ENCODE results near the gene MIA. TPM values are rescaled to one million over a fixed set of nuclear protein-coding genes. Genes with fewer than 3 reads are reported as not detected.
"Not testable (repeated sequence)": the region's sequence is repeated elsewhere in the genome, so short reads cannot be mapped to it uniquely, and the experiment has no call there.

Gene MIA
- total RNA-seq (2014; rRNA removed; shearing (Covaris generic)) (not detected in 2 replicates), polyA plus RNA-seq (2016; fragmentation: Nextera tagmentation; extraction: Ambion mirVana) (not detected in 2 replicates)

DNA sequence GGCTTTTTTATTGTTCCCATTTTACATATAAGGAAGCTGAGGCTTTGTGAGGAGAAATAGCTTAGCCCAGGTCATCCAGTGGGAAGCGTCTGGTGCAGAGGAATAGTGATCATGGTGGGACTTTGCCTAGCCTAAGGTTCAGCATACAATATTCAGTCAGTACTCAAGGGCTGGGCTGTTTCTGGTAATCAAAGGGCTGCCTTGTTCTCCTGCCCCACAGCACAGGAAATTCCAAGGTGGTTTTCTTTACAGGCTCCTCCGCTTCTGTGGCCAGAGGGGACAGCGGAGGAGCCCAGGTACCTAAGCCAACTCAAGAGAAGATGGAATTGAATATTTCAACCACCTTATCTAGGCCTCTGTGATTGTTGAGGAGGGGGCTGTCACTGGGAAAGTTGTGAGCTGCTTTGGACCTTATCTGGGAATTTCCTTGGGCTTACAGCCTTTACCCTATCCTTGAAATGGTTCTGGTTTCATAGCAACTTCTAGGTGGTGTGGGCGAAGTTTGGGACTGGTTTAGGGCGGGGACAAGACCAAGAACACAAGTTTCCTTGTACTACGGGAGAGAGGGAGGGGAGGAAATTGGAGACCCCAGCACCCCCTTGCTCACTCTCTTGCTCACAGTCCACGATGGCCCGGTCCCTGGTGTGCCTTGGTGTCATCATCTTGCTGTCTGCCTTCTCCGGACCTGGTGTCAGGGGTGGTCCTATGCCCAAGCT lies at the start of gene MIA:
Gene MIA, plus strand, starts transcription at position 606 of the 716 bp plus-strand sequence. Its CDS starts 22 bp downstream, at position 628.
- Histone ChIP-seq H3K9me2 (ENCODE audit: insufficient read depth) (no peaks in the 10 kb centered on the region), H3K27ac (no peak within 1 kb of the TSS), H2AFZ (no peak within 1 kb of the TSS), H3K4me3 (no peak within 1 kb of the TSS), H3K27me3 (replicated peaks; ENCODE audit: insufficient read depth) (no peaks in the 10 kb centered on the region), H3K36me3 (ENCODE audit: low read depth) (no peaks in the 10 kb centered on the region), H3K9ac (no peak within 1 kb of the TSS), H3K9me3 (ENCODE audit: low read depth) (no peaks in the 10 kb centered on the region), H3K79me2 (ENCODE audit: insufficient read depth) (no peaks in the 10 kb centered on the region), H3K4me1 (ENCODE audit: insufficient read depth) (peaks cover 6% of the 10 kb centered on the region; the same call in 1 of the 2 replicates), H3F3A (ENCODE audit: insufficient read depth) (peaks cover 4% of the 10 kb centered on the region; the same call in 1 of the 2 replicates), H4K20me1 (ENCODE audit: insufficient read depth) (no peaks in the 10 kb centered on the region), H3K4me2 (ENCODE audit: unreplicated experiment) (no peak within 1 kb of the TSS)
- no peak for TF ChIP-seq EZH2phosphoT487 (IDR thresholded peaks at IDR 0.05; ENCODE audit: insufficient read depth, low read depth)
- TF ChIP-seq EZH2 (IDR thresholded peaks at IDR 0.05; ENCODE audit: insufficient read depth, poor library complexity, severe bottlenecking) = no peak
- WGBS, 2 experiments (ENCODE audit: low coverage in 1 of 2, low lambda C conversion rate in 2 of 2, missing lambda C conversion rate in 2 of 2) = 79 to 82% methylated on average over 9 of the region's 9 CpGs
- in situ Hi-C loops (cut with MboI) = no loop called here
- DNase-seq = no peak

DNA sequence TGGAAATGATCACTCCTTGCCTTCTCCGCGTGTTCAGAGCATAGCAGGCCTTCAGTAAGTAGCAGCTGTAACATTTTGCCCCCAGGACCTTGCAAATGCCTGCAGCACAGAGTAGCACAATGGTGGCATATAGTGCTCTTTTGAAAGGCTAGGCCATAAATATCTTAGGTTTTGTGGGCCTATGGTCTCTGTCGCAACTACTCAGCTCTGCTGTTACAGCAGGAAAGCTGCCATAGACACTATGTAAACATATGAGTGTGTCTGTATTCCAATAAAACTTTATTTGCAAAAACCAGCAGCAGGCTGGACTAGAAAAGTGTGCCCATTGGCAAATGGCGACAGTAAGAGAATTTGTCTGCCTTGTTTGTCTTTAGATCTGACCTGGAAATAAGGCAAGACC lies 49.0 kb upstream of the MIA start:
- Histone ChIP-seq H3K4me1 (ENCODE audit: insufficient read depth) (peaks cover 8% of the 10 kb centered on the region), H2AFZ (no peak overlapping the region), H3K36me3 (ENCODE audit: low read depth) (peaks cover 40% of the 10 kb centered on the region), H3K27me3 (replicated peaks; ENCODE audit: insufficient read depth) (no peaks in the 10 kb centered on the region), H3K4me2 (ENCODE audit: unreplicated experiment) (no peak overlapping the region), H3K9me3 (ENCODE audit: low read depth) (no peaks in the 10 kb centered on the region), H3F3A (ENCODE audit: insufficient read depth) (peaks cover 11% of the 10 kb centered on the region), H3K27ac (no peak overlapping the region), H3K9me2 (ENCODE audit: insufficient read depth) (no peaks in the 10 kb centered on the region), H3K9ac (no peak overlapping the region), H3K79me2 (ENCODE audit: insufficient read depth) (peaks cover 57% of the 10 kb centered on the region), H4K20me1 (ENCODE audit: insufficient read depth) (no peaks in the 10 kb centered on the region), H3K4me3 (no peak overlapping the region)
- no peak for TF ChIP-seq EZH2phosphoT487 (IDR thresholded peaks at IDR 0.05; ENCODE audit: insufficient read depth, low read depth)
- WGBS, 2 experiments (ENCODE audit: low coverage in 1 of 2, low lambda C conversion rate in 2 of 2, missing lambda C conversion rate in 2 of 2) = 98 to 99% methylated on average over 4 of the region's 4 CpGs
- DNase-seq = no peak
- in situ Hi-C loops (cut with MboI) = no loop called here

DNA sequence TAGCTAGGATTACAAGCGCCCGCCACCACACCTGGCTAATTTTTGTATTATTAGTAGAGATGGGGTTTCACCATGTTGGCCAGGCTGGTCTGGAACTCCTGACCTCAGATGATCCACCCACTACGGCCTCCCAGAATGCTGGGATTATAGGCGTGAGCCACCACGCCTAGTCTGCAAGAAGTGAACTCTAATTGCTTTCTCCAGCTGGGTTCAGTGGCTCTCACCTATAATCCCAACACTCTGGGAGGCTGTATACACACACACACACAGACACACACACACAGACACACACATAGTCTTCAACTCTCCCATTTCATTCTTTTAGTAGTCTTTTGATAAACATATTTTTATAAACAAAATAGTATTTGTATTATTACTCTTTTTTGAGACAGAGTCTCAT lies 45.3 kb upstream of the MIA start:
- H3F3A ChIP-seq (ENCODE audit: insufficient read depth); H3K9me3 ChIP-seq (ENCODE audit: low read depth); H3K4me1 ChIP-seq (ENCODE audit: insufficient read depth); H2AFZ ChIP-seq; H3K9me2 ChIP-seq (ENCODE audit: insufficient read depth); in situ Hi-C loops (cut with MboI); DNase-seq; H3K4me3 ChIP-seq; H3K9ac ChIP-seq; H3K27ac ChIP-seq; H3K27me3 ChIP-seq (replicated peaks; ENCODE audit: insufficient read depth); H4K20me1 ChIP-seq (ENCODE audit: insufficient read depth); H3K4me2 ChIP-seq (ENCODE audit: unreplicated experiment): not testable (repeated sequence)
- Histone ChIP-seq H3K36me3 (ENCODE audit: low read depth) (peaks cover 55% of the 10 kb centered on the region), H3K79me2 (ENCODE audit: insufficient read depth) (peaks cover 19% of the 10 kb centered on the region)
- WGBS, 2 experiments (ENCODE audit: low coverage in 1 of 2, low lambda C conversion rate in 2 of 2, missing lambda C conversion rate in 2 of 2) = 83 to 91% methylated on average over 5 of the region's 5 CpGs

DNA sequence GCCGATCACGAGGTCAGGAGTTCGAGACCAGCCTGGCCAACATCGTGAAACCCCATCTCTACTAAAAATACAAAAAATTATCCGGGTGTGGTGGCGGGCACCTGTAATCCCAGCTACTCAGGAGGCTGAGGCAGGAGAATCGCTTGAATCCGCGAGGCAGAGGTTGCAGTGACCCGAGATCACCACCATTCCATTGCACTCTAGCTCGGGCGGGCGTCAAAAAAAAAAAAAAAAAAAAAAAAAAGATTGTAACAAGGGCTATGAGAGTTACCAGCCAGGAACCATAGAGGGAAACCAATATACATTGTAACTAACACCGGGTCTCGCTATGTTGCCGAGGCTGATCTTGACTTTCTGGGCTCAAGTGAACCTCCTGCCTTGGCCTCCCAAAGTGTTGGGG lies 43.0 kb upstream of the MIA start:
- H3K9me2 ChIP-seq (ENCODE audit: insufficient read depth); H4K20me1 ChIP-seq (ENCODE audit: insufficient read depth); H2AFZ ChIP-seq; H3K9ac ChIP-seq; H3K4me3 ChIP-seq; H3F3A ChIP-seq (ENCODE audit: insufficient read depth); DNase-seq; in situ Hi-C loops (cut with MboI); H3K4me2 ChIP-seq (ENCODE audit: unreplicated experiment); H3K79me2 ChIP-seq (ENCODE audit: insufficient read depth); H3K9me3 ChIP-seq (ENCODE audit: low read depth); H3K27ac ChIP-seq; H3K27me3 ChIP-seq (replicated peaks; ENCODE audit: insufficient read depth); H3K4me1 ChIP-seq (ENCODE audit: insufficient read depth): not testable (repeated sequence)
- H3K36me3 ChIP-seq (ENCODE audit: low read depth) = peaks cover 40% of the 10 kb centered on the region
- 91 to 93% methylated on average over 16 of the region's 16 CpGs for WGBS, 2 experiments (ENCODE audit: low coverage in 1 of 2, low lambda C conversion rate in 2 of 2, missing lambda C conversion rate in 2 of 2)

DNA sequence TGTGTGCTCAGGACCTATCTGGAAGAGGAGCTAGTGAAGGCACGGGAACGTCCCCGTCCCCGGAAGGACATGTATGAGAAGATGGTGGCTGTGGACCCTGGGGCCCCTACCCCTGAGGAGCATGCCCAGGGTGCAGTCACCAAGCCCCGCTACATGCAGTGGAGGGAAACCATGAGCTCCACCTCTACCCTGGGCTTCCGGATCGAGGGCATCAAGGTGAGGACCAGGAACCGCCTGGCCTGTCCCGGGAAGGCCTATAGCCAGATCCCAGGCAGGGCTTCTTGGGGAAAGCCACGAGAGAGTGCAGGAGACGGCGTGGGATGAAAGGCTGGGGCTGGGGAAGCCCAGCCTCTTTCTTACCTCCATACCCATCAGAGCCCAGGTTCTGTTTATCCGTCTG lies 42.2 kb upstream of the MIA start:
- H3K9me2 ChIP-seq (ENCODE audit: insufficient read depth) = no peaks in the 10 kb centered on the region
- no peaks in the 10 kb centered on the region for H4K20me1 ChIP-seq (ENCODE audit: insufficient read depth)
- H3K79me2 ChIP-seq (ENCODE audit: insufficient read depth) = no peaks in the 10 kb centered on the region
- H3K9me3 ChIP-seq (ENCODE audit: low read depth) = no peaks in the 10 kb centered on the region
- no peaks in the 10 kb centered on the region for H3K4me1 ChIP-seq (ENCODE audit: insufficient read depth)
- H2AFZ ChIP-seq = no peak overlapping the region
- DNase-seq = no peak
- no peak overlapping the region for H3K27ac ChIP-seq
- no peak overlapping the region for H3K4me2 ChIP-seq (ENCODE audit: unreplicated experiment)
- WGBS, 2 experiments (ENCODE audit: low coverage in 1 of 2, low lambda C conversion rate in 2 of 2, missing lambda C conversion rate in 2 of 2) = 92 to 95% methylated on average over 13 of the region's 13 CpGs
- in situ Hi-C loops (cut with MboI) = no loop called here
- H3K4me3 ChIP-seq = no peak overlapping the region
- no peaks in the 10 kb centered on the region for H3K27me3 ChIP-seq (replicated peaks; ENCODE audit: insufficient read depth)
- peaks cover 33% of the 10 kb centered on the region for H3K36me3 ChIP-seq (ENCODE audit: low read depth)
- H3F3A ChIP-seq (ENCODE audit: insufficient read depth) = 0 out of 2 replicates have a peak, but pooled peaks cover 3% of the 10 kb centered on the region
- no peak overlapping the region for H3K9ac ChIP-seq
- TF ChIP-seq EZH2phosphoT487 (IDR thresholded peaks at IDR 0.05; ENCODE audit: insufficient read depth, low read depth) (no peak), EZH2 (IDR thresholded peaks at IDR 0.05; ENCODE audit: insufficient read depth, poor library complexity, severe bottlenecking) (no peak)

All from GM23248 (cell line).